Kidney (tissue), 14 donors: ENCODE data around the gene CLIC4. TPM values are rescaled to one million over a fixed set of nuclear protein-coding genes. Genes with fewer than 3 reads are reported as not detected.
"Not testable (repeated sequence)": the region's sequence is repeated elsewhere in the genome, so short reads cannot be mapped to it uniquely, and the experiment has no call there.

Source experiments
- DNase-seq, 5 donors: peaks; one replicate each; pipeline ENCODE4 v3.0.0-alpha.2; 2013 to 2020
- FAIRE-seq: peaks from 2 replicates; lab custom pipeline; 2012; peaks lifted over from hg19 to GRCh38; lab: Jason Lieb, UNC
- H3K27ac ChIP-seq, 2 donors: one replicate each; pipeline ENCODE4 v1.7.0; 2013; ENCODE audit warnings: low read depth in 2 of 2, low read length in 2 of 2, inconsistent platforms in 1 of 2
- H3K27me3 ChIP-seq: one replicate; pipeline ENCODE4 v1.7.1; 2013; ENCODE audit warnings: low read length, inconsistent platforms; ENCODE audit not compliant: control insufficient read depth, insufficient read depth
- H3K36me3 ChIP-seq, 3 donors: one replicate each; pipeline versions ENCODE4 v1.7.0 to v1.7.1; 2013; ENCODE audit warnings: low read length in 3 of 3, control low read depth in 1 of 3, inconsistent platforms in 1 of 3; ENCODE audit not compliant: insufficient read depth in 3 of 3, control insufficient read depth in 2 of 3
- H3K4me1 ChIP-seq, 3 donors: one replicate each; pipeline versions ENCODE4 v1.7.0 to v1.7.1; 2013; ENCODE audit warnings: low read length in 3 of 3, inconsistent platforms in 1 of 3, low read depth in 1 of 3; ENCODE audit not compliant: control insufficient read depth in 2 of 3, insufficient read depth in 2 of 3
- H3K4me3 ChIP-seq, 3 donors: one replicate each; pipeline versions ENCODE4 v1.7.0 to v1.8.1; 2013; ENCODE audit warnings: low read length in 3 of 3, control low read depth in 1 of 3, inconsistent platforms in 1 of 3
- H3K9ac ChIP-seq, 3 donors: one replicate each; pipeline versions ENCODE4 v1.7.0 to v1.7.1; 2013; ENCODE audit warnings: low read length in 3 of 3, control low read depth in 1 of 3, inconsistent platforms in 1 of 3
- H3K9me3 ChIP-seq, 3 donors: one replicate each; pipeline versions ENCODE4 v1.7.0 to v1.7.1; 2013; ENCODE audit warnings: low read length in 3 of 3, control low read depth in 1 of 3, inconsistent platforms in 1 of 3; ENCODE audit not compliant: control insufficient read depth in 2 of 3, insufficient read depth in 1 of 3
- CTCF ChIP-seq: IDR thresholded peaks from 3 replicates; pipeline ENCODE4 v1.5.1; 2012; ENCODE audit warnings: mild to moderate bottlenecking, moderate library complexity, borderline replicate concordance; ENCODE audit not compliant: insufficient read depth; ENCODE audit errors: extremely low read depth
- intact Hi-C: fragments of 100-400 bp; cut with DNase I; formaldehyde crosslinking; loops from one replicate; pipeline ENCODE4 v1.11.1; 2022
- polyA plus RNA-seq: library from polyadenylated mRNA; stranded (reverse); fragments of 350-450 nt; fragmentation: Illumina TruSeq; extraction: RNeasy Lipid Tissue Mini Kit (QIAGEN cat#74804); gene quantifications from one replicate; pipeline ENCODE4 v1.2.3, GENCODE V29; 2014; ENCODE audit warnings: low read depth, low replicate concordance; ENCODE audit not compliant: insufficient read depth
- total RNA-seq: library from RNA; stranded (reverse); fragmentation: NEBNext Ultra II Directional; extraction: Animal tissue kit (Norgen Biotek cat#: 25700); gene quantifications from one replicate; pipeline ENCODE4 v1.2.1, GENCODE V29; 2021
- donor health status: control.
- donor health status: control.
- donor health status: control.
- donor health status: control.
- donor health status: control.
- donor health status: DM: yes; HTN: yes; CAD: no.
- donor health status: Normal renal cell carcinoma (clear cell type).

Gene CLIC4
- total and polyA plus RNA-seq, 2 donors from 2014 or later = 72.7 to 315 TPM

GRCh38 chr1:24888061-24888970 lies 143.1 kb downstream of the CLIC4 start:
- Histone ChIP-seq H3K36me3 (no peaks in the 10 kb centered on the region), H3K27ac (no peak overlapping the region), H3K4me3 (no peak overlapping the region), H3K9ac (no peak overlapping the region), H3K27me3 (no peaks in the 10 kb centered on the region), H3K9me3 (peaks cover 0 to under 1% (median 0%) of the 10 kb centered on the region in 3 donors), H3K4me1 (no peaks in the 10 kb centered on the region)
- TF ChIP-seq CTCF = no peak
- FAIRE-seq (no peak), DNase-seq (peak in 2 of 5 donors; percentile 2 to 13)
- intact Hi-C loops = no loop called here

- Histone ChIP-seq H3K27ac (no peak overlapping the region), H3K36me3 (no peaks in the 10 kb centered on the region), H3K9ac (no peak overlapping the region), H3K4me1 (no peaks in the 10 kb centered on the region), H3K27me3 (no peaks in the 10 kb centered on the region), H3K9me3 (no peaks in the 10 kb centered on the region), H3K4me3 (no peak overlapping the region)
- FAIRE-seq (no peak), DNase-seq (no peak)
- intact Hi-C loops = no loop called here
- TF ChIP-seq CTCF = no peak
Measured at GRCh38 chr1:24888971-24889676, 143.9 kb downstream of the CLIC4 start.

GRCh38 chr1:24890887-24891286 lies 145.6 kb downstream of the CLIC4 start:
- no peak for FAIRE-seq
- Histone ChIP-seq H3K27ac (no peak overlapping the region), H3K9me3 (no peaks in the 10 kb centered on the region), H3K36me3 (no peaks in the 10 kb centered on the region), H3K9ac (no peak overlapping the region), H3K4me1 (no peaks in the 10 kb centered on the region), H3K4me3 (no peak overlapping the region), H3K27me3 (no peaks in the 10 kb centered on the region)
- no peak for TF ChIP-seq CTCF
- peak in 1 of 5 donors; percentile 1 for DNase-seq
- intact Hi-C loops = no loop called here

- H3K27me3 ChIP-seq, FAIRE-seq, H3K9ac ChIP-seq, H3K4me1 ChIP-seq, intact Hi-C loops, H3K9me3 ChIP-seq, H3K36me3 ChIP-seq, H3K4me3 ChIP-seq, H3K27ac ChIP-seq, DNase-seq: not testable (repeated sequence)
Measured at GRCh38 chr1:24891367-24891766, 146.1 kb downstream of the CLIC4 start.
